HepG2 (cell line): ENCODE measurements around the gene PRR11. TPM values are rescaled to one million over a fixed set of nuclear protein-coding genes. Genes with fewer than 3 reads are reported as not detected.

Experiments used
- ATAC-seq: fragments of 200-7000 bp; cut with Tn5 transposase; 3 replicates; pipeline ENCODE4 v1.9.1; 2020; ENCODE audit warnings: mild to moderate bottlenecking, moderate library complexity
- BruUV-seq: library from RNA; stranded (reverse); fragments of 400-500 nt; replicated peaks from 2 replicates; lab custom pipeline; 2021; lab: Mats Ljungman, UMichigan
- CTCF ChIA-PET: fragments of 300-600 bp; formaldehyde crosslinking; extraction: SDS; loops from one replicate; lab custom pipeline; 2021; ENCODE audit warnings: low total read pairs, inconsistent platforms, low intra/inter-chr PET ratio; lab: Yijun Ruan, JAX
- POLR2A ChIA-PET: fragments of 350-600 bp; sonication (Branson Sonifier 250); formaldehyde crosslinking; loops from one replicate; lab custom pipeline; 2020; ENCODE audit warnings: antibody characterized with exemption, inconsistent platforms; lab: Yijun Ruan, JAX
- DNase-seq: peaks from one replicate; pipeline ENCODE4 v3.0.0-alpha.2; 2015; ENCODE audit warnings: low spot score
- FAIRE-seq: peaks from 3 replicates; lab custom pipeline; 2011; peaks lifted over from hg19 to GRCh38; lab: Jason Lieb, UNC
- H2AFZ ChIP-seq: one replicate; pipeline ENCODE4 v1.6.1; 2011; ENCODE audit warnings: low read length, inconsistent platforms
- H3K27ac ChIP-seq: fragments of 300-600 bp; 3 replicates; pipeline ENCODE4 v1.8.0; 2011; ENCODE audit warnings: mixed run types, mild to moderate bottlenecking, mixed read lengths, low read length, inconsistent platforms; ENCODE audit not compliant: insufficient read depth; ENCODE audit errors: extremely low read length
- H3K27me3 ChIP-seq, 2 experiments: fragments of 200-600 bp in 1 of 2; 2 replicates in 1 of 2; 3 replicates in 1 of 2; pipeline versions ENCODE4 v1.6.0 to v1.8.0; 2011; ENCODE audit warnings: low read length in 2 of 2, mild to moderate bottlenecking in 2 of 2, moderate library complexity in 2 of 2, inconsistent platforms in 1 of 2; ENCODE audit not compliant: insufficient read depth in 2 of 2, control insufficient read depth in 1 of 2
- H3K36me3 ChIP-seq, 2 experiments: fragments of 200-600 bp in 1 of 2; replicated peaks in 1 of 2; 2 replicates in 1 of 2; 3 replicates in 1 of 2; pipeline versions ENCODE4 v1.5.1 to v1.8.0; 2011; ENCODE audit warnings: low read length in 2 of 2, inconsistent platforms in 1 of 2; ENCODE audit not compliant: insufficient read depth in 2 of 2, control insufficient read depth in 1 of 2
- H3K4me1 ChIP-seq: 2 replicates; pipeline ENCODE4 v1.5.1; 2012; ENCODE audit warnings: low read length, inconsistent platforms; ENCODE audit not compliant: insufficient read depth
- H3K4me2 ChIP-seq: 2 replicates; pipeline ENCODE4 v1.6.0; 2011; ENCODE audit warnings: low read depth, low read length, inconsistent platforms
- H3K4me3 ChIP-seq, 3 experiments: fragments of 200-600 bp in 1 of 3; sonication (generic), shearing (Covaris generic) in 1 of 3; replicated peaks in 1 of 3; 2 replicates each; pipeline ENCODE4 v1.5.1; 2011 to 2016; ENCODE audit warnings: low read length in 3 of 3, inconsistent platforms in 2 of 3, low read depth in 2 of 3, mild to moderate bottlenecking in 2 of 3, control low read depth in 1 of 3, mixed read lengths in 1 of 3; ENCODE audit not compliant: insufficient read depth in 1 of 3
- H3K79me2 ChIP-seq: one replicate; pipeline ENCODE4 v1.6.1; 2011; ENCODE audit warnings: low read length, inconsistent platforms; ENCODE audit not compliant: insufficient read depth
- H3K9ac ChIP-seq: 2 replicates; pipeline ENCODE4 v1.6.0; 2011; ENCODE audit warnings: mild to moderate bottlenecking, low read depth, low read length, inconsistent platforms; ENCODE audit not compliant: insufficient read depth
- H3K9me3 ChIP-seq: 2 replicates; pipeline ENCODE4 v1.5.1; 2012; ENCODE audit warnings: mild to moderate bottlenecking, low read length
- H4K20me1 ChIP-seq: 2 replicates; pipeline ENCODE4 v1.6.0; 2011; ENCODE audit warnings: inconsistent platforms, mild to moderate bottlenecking, low read length, moderate library complexity; ENCODE audit not compliant: insufficient read depth
- BHLHE40 ChIP-seq: IDR thresholded peaks from 2 replicates; pipeline ENCODE4 v1.6.1; 2011; ENCODE audit warnings: low read length, improper control_type of control experiment
- FOXO1 ChIP-seq: sonication (generic); formaldehyde crosslinking; IDR thresholded peaks from 2 replicates; pipeline ENCODE4 v1.4.0; 2020; ENCODE audit warnings: missing genetic modification reagents
- KDM4B ChIP-seq: sonication (generic); formaldehyde crosslinking; IDR thresholded peaks from 2 replicates; pipeline ENCODE4 v1.4.0; 2020; ENCODE audit warnings: missing genetic modification reagents
- MLLT10 ChIP-seq: sonication (generic); formaldehyde crosslinking; IDR thresholded peaks from 2 replicates; pipeline ENCODE4 v1.4.0; 2020; ENCODE audit warnings: missing genetic modification reagents
- NONO ChIP-seq, 2 experiments: fragments of 450-650 bp in 1 of 2; sonication (generic) in 1 of 2; formaldehyde crosslinking in 1 of 2; IDR thresholded peaks in 1 of 2; conservative IDR thresholded peaks in 1 of 2; 2 replicates each; pipeline versions ENCODE4 v1.6.1 to v1.8.0; 2017 to 2022; ENCODE audit warnings: mild to moderate bottlenecking in 1 of 2, missing genetic modification reagents in 1 of 2, moderate library complexity in 1 of 2
- ZFP36L1 ChIP-seq: sonication (generic); formaldehyde crosslinking; IDR thresholded peaks from 2 replicates; pipeline ENCODE4 v1.8.0; 2022; ENCODE audit warnings: mild to moderate bottlenecking, missing genetic modification reagents, moderate library complexity
- ZNF382 ChIP-seq: sonication (generic); formaldehyde crosslinking; IDR thresholded peaks from 2 replicates; pipeline ENCODE4 v1.5.0; 2020; ENCODE audit warnings: missing genetic modification reagents, mild to moderate bottlenecking, borderline replicate concordance
- ZNF432 ChIP-seq: sonication (generic); formaldehyde crosslinking; IDR thresholded peaks from 2 replicates; pipeline ENCODE4 v1.5.0; 2020; ENCODE audit warnings: missing genetic modification reagents, mild to moderate bottlenecking, borderline replicate concordance
- ZNF496 ChIP-seq: sonication (generic); formaldehyde crosslinking; IDR thresholded peaks from 2 replicates; pipeline ENCODE4 v1.8.1; 2023; ENCODE audit warnings: mild to moderate bottlenecking, moderate library complexity, missing genetic modification reagents; ENCODE audit not compliant: insufficient replicate concordance
- ZNF766 ChIP-seq: sonication (generic); formaldehyde crosslinking; IDR thresholded peaks from 2 replicates; pipeline ENCODE4 v1.5.0; 2020; ENCODE audit warnings: missing genetic modification reagents, borderline replicate concordance
- WGBS: methylation state at CpG from one replicate; pipeline ENCODE4 v1.1.6; 2017; ENCODE audit warnings: low lambda C conversion rate; 5-methylcytosine and 5-hydroxymethylcytosine counted together
- in situ Hi-C: cut with HindIII; loops from 2 replicates; pipeline ENCODE4 v1.10.0; 2017; ENCODE audit warnings: low pct_unique_long_range_greater_than_20kb; ENCODE audit not compliant: extremely low pct_ligation_motif_present
- intact Hi-C: fragments of 100-400 bp; cut with micrococcal nuclease; formaldehyde crosslinking; loops from one replicate; pipeline ENCODE4 v1.10.0; 2022; ENCODE audit not compliant: unreplicated experiment
- polyA plus RNA-seq, 8 experiments: library from polyadenylated mRNA; depleted of rRNA in 3 of 8; stranded (reverse) in 7 of 8; unstranded in 1 of 8; fragments of >200 nt; fragmentation: Illumina TruSeq in 4 of 8; extraction: Trizol in 4 of 8; gene quantifications; 2 replicates each; pipeline versions ENCODE4 v1.2.1 to v1.2.3, GENCODE V29; 2011 to 2016; ENCODE audit warnings: low read depth in 4 of 8, missing spikeins in 1 of 8, mixed read lengths in 1 of 8; ENCODE audit not compliant: insufficient read depth in 1 of 8
- total RNA-seq, 5 experiments: library from RNA; depleted of rRNA; stranded (reverse); fragments of >200 nt; fragmentation: Illumina TruSeq; extraction: Trizol; gene quantifications; 2 replicates each; pipeline ENCODE4 v1.2.3, GENCODE V29; 2016; ENCODE audit warnings: low read depth in 1 of 5
- TF ChIP-seq, protein P1 (sequence below): sonication (generic); formaldehyde crosslinking; IDR thresholded peaks from one replicate; pipeline ENCODE4 v1.5.1; 2020; ENCODE audit warnings: mild to moderate bottlenecking, missing genetic modification reagents; ENCODE audit errors: not compliant biosample characterization
- TF ChIP-seq, protein P2 (sequence below): sonication (generic); formaldehyde crosslinking; IDR thresholded peaks from 2 replicates; pipeline ENCODE4 v1.5.1; 2020; ENCODE audit warnings: missing genetic modification reagents, mild to moderate bottlenecking, borderline replicate concordance
- TF ChIP-seq, protein P3 (sequence below): sonication (generic); formaldehyde crosslinking; IDR thresholded peaks from 2 replicates; pipeline ENCODE4 v1.4.0; 2020; ENCODE audit warnings: missing genetic modification reagents

Gene PRR11
- total and polyA plus RNA-seq, 2 of the 13 experiments (the other 11 are each of a cell fraction or from before 2014, with no cell fraction given) = 35.7 to 39.2 TPM

DNA sequence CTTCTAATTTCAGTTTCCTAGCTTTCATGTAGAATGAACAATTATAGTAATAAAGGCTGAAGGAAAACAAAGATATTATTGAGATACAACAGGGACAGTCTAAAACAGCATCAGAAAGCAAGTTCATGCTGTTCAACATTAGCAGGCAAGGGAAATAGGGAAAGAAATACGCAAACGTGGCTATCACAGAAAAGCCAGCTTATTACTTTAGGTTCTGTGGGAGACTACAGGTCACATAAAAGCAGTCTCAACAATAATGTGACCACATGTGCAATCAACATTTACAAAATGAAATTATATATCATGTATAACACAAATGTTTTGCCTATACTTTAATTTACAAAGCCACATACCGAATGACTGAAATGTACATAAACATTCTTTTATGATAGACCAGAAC lies 44.0 kb upstream of the PRR11 start:
- no peak overlapping the region for H3K4me2 ChIP-seq
- FAIRE-seq (no peak), DNase-seq (no peak), ATAC-seq (no peak)
- in situ Hi-C loops (no loop called here), intact Hi-C loops (no loop called here)
- H3K27ac ChIP-seq = no peak overlapping the region
- WGBS = 95% methylated on average over 3 of the region's 3 CpGs
- H3K9me3 ChIP-seq = no peaks in the 10 kb centered on the region
- no peak overlapping the region for H3K9ac ChIP-seq
- POLR2A ChIA-PET = no interaction called here
- CTCF ChIA-PET = no interaction called here
- H4K20me1 ChIP-seq = no peaks in the 10 kb centered on the region
- peaks cover 7 to 19% of the 10 kb centered on the region in 2 experiments for H3K36me3 ChIP-seq
- peaks cover 12% of the 10 kb centered on the region for H3K79me2 ChIP-seq
- H3K4me1 ChIP-seq = peaks cover 17% of the 10 kb centered on the region
- TF ChIP-seq, protein P1, sequence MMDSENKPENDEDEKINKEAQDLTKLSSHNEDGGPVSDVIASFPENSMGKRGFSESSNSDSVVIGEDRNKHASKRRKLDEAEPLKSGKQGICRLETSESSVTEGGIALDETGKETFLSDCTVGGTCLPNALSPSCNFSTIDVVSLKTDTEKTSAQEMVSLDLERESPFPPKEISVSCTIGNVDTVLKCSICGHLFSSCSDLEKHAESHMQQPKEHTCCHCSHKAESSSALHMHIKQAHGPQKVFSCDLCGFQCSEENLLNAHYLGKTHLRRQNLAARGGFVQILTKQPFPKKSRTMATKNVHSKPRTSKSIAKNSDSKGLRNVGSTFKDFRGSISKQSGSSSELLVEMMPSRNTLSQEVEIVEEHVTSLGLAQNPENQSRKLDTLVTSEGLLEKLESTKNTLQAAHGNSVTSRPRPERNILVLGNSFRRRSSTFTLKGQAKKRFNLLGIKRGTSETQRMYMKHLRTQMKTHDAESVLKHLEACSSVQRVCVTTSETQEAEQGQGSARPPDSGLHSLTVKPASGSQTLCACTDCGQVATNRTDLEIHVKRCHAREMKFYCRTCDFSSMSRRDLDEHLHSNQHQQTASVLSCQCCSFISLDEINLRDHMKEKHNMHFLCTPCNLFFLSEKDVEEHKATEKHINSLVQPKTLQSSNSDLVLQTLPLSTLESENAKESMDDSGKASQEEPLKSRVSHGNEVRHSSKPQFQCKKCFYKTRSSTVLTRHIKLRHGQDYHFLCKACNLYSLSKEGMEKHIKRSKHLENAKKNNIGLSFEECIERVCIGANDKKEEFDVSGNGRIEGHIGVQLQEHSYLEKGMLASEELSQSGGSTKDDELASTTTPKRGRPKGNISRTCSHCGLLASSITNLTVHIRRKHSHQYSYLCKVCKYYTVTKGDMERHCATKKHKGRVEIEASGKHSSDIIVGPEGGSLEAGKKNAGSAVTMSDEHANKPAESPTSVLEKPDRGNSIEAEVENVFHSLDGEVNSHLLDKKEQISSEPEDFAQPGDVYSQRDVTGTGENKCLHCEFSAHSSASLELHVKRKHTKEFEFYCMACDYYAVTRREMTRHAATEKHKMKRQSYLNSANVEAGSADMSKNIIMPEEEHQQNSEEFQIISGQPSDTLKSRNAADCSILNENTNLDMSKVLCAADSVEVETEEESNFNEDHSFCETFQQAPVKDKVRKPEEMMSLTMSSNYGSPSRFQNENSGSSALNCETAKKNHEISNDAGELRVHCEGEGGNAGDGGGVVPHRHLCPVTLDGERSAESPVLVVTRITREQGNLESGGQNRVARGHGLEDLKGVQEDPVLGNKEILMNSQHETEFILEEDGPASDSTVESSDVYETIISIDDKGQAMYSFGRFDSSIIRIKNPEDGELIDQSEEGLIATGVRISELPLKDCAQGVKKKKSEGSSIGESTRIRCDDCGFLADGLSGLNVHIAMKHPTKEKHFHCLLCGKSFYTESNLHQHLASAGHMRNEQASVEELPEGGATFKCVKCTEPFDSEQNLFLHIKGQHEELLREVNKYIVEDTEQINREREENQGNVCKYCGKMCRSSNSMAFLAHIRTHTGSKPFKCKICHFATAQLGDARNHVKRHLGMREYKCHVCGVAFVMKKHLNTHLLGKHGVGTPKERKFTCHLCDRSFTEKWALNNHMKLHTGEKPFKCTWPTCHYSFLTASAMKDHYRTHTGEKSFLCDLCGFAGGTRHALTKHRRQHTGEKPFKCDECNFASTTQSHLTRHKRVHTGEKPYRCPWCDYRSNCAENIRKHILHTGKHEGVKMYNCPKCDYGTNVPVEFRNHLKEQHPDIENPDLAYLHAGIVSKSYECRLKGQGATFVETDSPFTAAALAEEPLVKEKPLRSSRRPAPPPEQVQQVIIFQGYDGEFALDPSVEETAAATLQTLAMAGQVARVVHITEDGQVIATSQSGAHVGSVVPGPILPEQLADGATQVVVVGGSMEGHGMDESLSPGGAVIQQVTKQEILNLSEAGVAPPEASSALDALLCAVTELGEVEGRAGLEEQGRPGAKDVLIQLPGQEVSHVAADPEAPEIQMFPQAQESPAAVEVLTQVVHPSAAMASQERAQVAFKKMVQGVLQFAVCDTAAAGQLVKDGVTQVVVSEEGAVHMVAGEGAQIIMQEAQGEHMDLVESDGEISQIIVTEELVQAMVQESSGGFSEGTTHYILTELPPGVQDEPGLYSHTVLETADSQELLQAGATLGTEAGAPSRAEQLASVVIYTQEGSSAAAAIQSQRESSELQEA (CRISPR knock-in tag) = no peak
- no peak for TF ChIP-seq ZNF496 (CRISPR knock-in tag)
- TF ChIP-seq ZNF432 (CRISPR knock-in tag) = no peak
- TF ChIP-seq NONO (IDR thresholded peaks at IDR 0.05) = no peak
- TF ChIP-seq NONO (CRISPR knock-in tag; conservative IDR thresholded peaks at IDR 0.05) = no peak
- TF ChIP-seq MLLT10 (CRISPR knock-in tag) = no peak
- no peak for TF ChIP-seq BHLHE40
- no peak for TF ChIP-seq KDM4B (CRISPR knock-in tag)
- no peak for TF ChIP-seq ZFP36L1
- TF ChIP-seq ZNF382 = no peak
- TF ChIP-seq ZNF766 = no peak
- TF ChIP-seq, protein P2, sequence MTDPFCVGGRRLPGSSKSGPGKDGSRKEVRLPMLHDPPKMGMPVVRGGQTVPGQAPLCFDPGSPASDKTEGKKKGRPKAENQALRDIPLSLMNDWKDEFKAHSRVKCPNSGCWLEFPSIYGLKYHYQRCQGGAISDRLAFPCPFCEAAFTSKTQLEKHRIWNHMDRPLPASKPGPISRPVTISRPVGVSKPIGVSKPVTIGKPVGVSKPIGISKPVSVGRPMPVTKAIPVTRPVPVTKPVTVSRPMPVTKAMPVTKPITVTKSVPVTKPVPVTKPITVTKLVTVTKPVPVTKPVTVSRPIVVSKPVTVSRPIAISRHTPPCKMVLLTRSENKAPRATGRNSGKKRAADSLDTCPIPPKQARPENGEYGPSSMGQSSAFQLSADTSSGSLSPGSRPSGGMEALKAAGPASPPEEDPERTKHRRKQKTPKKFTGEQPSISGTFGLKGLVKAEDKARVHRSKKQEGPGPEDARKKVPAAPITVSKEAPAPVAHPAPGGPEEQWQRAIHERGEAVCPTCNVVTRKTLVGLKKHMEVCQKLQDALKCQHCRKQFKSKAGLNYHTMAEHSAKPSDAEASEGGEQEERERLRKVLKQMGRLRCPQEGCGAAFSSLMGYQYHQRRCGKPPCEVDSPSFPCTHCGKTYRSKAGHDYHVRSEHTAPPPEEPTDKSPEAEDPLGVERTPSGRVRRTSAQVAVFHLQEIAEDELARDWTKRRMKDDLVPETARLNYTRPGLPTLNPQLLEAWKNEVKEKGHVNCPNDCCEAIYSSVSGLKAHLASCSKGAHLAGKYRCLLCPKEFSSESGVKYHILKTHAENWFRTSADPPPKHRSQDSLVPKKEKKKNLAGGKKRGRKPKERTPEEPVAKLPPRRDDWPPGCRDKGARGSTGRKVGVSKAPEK (CRISPR knock-in tag) = no peak
- TF ChIP-seq, protein P3, sequence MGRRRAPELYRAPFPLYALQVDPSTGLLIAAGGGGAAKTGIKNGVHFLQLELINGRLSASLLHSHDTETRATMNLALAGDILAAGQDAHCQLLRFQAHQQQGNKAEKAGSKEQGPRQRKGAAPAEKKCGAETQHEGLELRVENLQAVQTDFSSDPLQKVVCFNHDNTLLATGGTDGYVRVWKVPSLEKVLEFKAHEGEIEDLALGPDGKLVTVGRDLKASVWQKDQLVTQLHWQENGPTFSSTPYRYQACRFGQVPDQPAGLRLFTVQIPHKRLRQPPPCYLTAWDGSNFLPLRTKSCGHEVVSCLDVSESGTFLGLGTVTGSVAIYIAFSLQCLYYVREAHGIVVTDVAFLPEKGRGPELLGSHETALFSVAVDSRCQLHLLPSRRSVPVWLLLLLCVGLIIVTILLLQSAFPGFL (CRISPR knock-in tag) = no peak
- TF ChIP-seq FOXO1 = no peak
- H3K27me3 ChIP-seq = no peaks in the 10 kb centered on the region; a peak in 1 of 5 replicates
- no peak overlapping the region for H3K4me3 ChIP-seq
- BruUV-seq = no TSS peak
- no peak overlapping the region for H2AFZ ChIP-seq
